ENCODE results near the gene DPYSL3. TPM values are rescaled to one million over a fixed set of nuclear protein-coding genes. Genes with fewer than 3 reads are reported as not detected.
A peak's percentile ranks its signal among the peaks of the same experiment; 100 is the strongest.
"Not testable (repeated sequence)": the region's sequence is repeated elsewhere in the genome, so short reads cannot be mapped to it uniquely, and the experiment has no call there.

DPYSL3 gene
- 39.4 and 42.4 TPM in 2 replicates for total RNA-seq

GRCh38 chr5:147509710-147510651 is at the start of gene DPYSL3:
TSS of gene DPYSL3 (minus strand) at chr5:147510068. CDS start at chr5:147509858, 210 bp downstream.
- no peak for DNase-seq (ENCODE audit: low read depth)
- Histone ChIP-seq H3K27me3 (ENCODE audit: control insufficient read depth, insufficient read depth, low read length) (no peaks in the 10 kb centered on the region), H3K36me3 (ENCODE audit: control insufficient read depth, insufficient read depth, low read length) (no peaks in the 10 kb centered on the region), H3K4me3 (ENCODE audit: low read depth, low read length) (peak within 1 kb of the TSS; percentile 74)
- TF ChIP-seq, protein P1, sequence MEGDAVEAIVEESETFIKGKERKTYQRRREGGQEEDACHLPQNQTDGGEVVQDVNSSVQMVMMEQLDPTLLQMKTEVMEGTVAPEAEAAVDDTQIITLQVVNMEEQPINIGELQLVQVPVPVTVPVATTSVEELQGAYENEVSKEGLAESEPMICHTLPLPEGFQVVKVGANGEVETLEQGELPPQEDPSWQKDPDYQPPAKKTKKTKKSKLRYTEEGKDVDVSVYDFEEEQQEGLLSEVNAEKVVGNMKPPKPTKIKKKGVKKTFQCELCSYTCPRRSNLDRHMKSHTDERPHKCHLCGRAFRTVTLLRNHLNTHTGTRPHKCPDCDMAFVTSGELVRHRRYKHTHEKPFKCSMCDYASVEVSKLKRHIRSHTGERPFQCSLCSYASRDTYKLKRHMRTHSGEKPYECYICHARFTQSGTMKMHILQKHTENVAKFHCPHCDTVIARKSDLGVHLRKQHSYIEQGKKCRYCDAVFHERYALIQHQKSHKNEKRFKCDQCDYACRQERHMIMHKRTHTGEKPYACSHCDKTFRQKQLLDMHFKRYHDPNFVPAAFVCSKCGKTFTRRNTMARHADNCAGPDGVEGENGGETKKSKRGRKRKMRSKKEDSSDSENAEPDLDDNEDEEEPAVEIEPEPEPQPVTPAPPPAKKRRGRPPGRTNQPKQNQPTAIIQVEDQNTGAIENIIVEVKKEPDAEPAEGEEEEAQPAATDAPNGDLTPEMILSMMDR (IDR thresholded peaks at IDR 0.05; ENCODE audit: insufficient read depth, low read length, poor library complexity, severe bottlenecking): peak; percentile 32

GRCh38 chr5:147558826-147559225 is 49.0 kb upstream of the DPYSL3 start:
- Histone ChIP-seq H3K27me3 (ENCODE audit: control insufficient read depth, insufficient read depth, low read length) (no peaks in the 10 kb centered on the region), H3K36me3 (ENCODE audit: control insufficient read depth, insufficient read depth, low read length) (no peaks in the 10 kb centered on the region), H3K4me3 (ENCODE audit: low read depth, low read length) (no peak overlapping the region)
- TF ChIP-seq, protein P1 (IDR thresholded peaks at IDR 0.05; ENCODE audit: insufficient read depth, low read length, poor library complexity, severe bottlenecking): peak; percentile 78
- DNase-seq (ENCODE audit: low read depth): no peak

GRCh38 chr5:147557876-147558745 is 48.2 kb upstream of the DPYSL3 start:
- no peak overlapping the region for H3K4me3 ChIP-seq (ENCODE audit: low read depth, low read length)
- TF ChIP-seq, protein P1 (IDR thresholded peaks at IDR 0.05; ENCODE audit: insufficient read depth, low read length, poor library complexity, severe bottlenecking): no peak
- H3K36me3 ChIP-seq (ENCODE audit: control insufficient read depth, insufficient read depth, low read length): no peaks in the 10 kb centered on the region
- no peak for DNase-seq (ENCODE audit: low read depth)
- no peaks in the 10 kb centered on the region for H3K27me3 ChIP-seq (ENCODE audit: control insufficient read depth, insufficient read depth, low read length)

- DNase-seq (ENCODE audit: low read depth): no peak
- H3K36me3 ChIP-seq (ENCODE audit: control insufficient read depth, insufficient read depth, low read length): no peaks in the 10 kb centered on the region
- H3K27me3 ChIP-seq (ENCODE audit: control insufficient read depth, insufficient read depth, low read length): no peaks in the 10 kb centered on the region
- TF ChIP-seq, protein P1 (IDR thresholded peaks at IDR 0.05; ENCODE audit: insufficient read depth, low read length, poor library complexity, severe bottlenecking): no peak
- H3K4me3 ChIP-seq (ENCODE audit: low read depth, low read length): no peak overlapping the region
These were observed 45.3 kb upstream of the DPYSL3 start for GRCh38 chr5:147555176-147555575.

DNA sequence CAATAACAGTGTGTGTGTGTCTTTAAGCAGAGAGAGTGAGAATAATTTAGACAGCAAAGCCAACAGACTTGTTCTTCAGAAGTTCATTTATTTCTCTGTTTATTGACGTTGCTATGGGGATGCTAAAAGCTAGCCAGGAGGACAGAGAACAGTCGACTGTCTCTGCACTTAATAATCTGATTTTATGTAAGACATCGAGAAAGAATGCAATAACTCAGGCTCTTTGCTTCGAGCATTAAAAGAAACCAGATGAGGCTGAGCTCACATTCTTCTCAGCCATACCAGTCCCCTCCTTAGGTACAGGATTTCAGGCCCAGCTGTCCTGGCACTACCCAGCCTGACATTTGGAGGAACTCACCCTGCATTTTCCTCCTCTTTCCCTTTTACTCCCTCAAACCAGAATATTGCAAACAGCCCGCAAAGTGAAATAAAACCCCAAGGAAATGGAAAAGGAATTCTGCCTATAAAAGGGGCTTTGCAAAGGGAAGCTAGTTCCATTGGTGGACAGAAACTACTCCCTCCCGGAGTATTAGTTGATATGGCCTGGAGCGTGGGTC is 44.5 kb upstream of the DPYSL3 start:
- Histone ChIP-seq H3K4me3 (ENCODE audit: low read depth, low read length) (no peak overlapping the region), H3K36me3 (ENCODE audit: control insufficient read depth, insufficient read depth, low read length) (no peaks in the 10 kb centered on the region), H3K27me3 (ENCODE audit: control insufficient read depth, insufficient read depth, low read length) (no peaks in the 10 kb centered on the region)
- TF ChIP-seq, protein P1 (IDR thresholded peaks at IDR 0.05; ENCODE audit: insufficient read depth, low read length, poor library complexity, severe bottlenecking): no peak
- DNase-seq (ENCODE audit: low read depth): no peak

DNA sequence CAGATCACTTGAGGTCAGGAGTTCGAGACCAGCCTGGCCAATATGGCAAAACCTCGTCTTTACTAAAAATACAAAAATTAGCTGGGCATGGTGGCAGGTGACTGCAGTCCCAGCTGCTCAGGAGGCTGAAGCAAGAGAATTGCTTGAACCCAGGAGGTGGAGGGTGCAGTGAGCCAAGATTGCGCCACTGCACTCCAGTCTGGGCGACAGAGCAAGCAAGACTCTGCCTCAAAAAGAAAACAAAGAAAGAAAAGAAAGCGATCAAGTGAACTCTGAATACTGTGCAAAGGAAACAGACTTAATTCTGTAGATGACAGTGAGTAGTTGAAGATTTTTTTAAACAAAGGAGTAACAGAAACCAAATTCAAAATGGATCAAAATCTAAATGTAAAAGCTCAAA is 43.9 kb upstream of the DPYSL3 start:
- not testable (repeated sequence) for H3K4me3 ChIP-seq (ENCODE audit: low read depth, low read length); H3K36me3 ChIP-seq (ENCODE audit: control insufficient read depth, insufficient read depth, low read length); H3K27me3 ChIP-seq (ENCODE audit: control insufficient read depth, insufficient read depth, low read length); DNase-seq (ENCODE audit: low read depth)

Measured in kidney epithelial cell (primary cell).